Natural killer cell (primary cell): ENCODE measurements around the gene EXO5. TPM values are rescaled to one million over a fixed set of nuclear protein-coding genes. Genes with fewer than 3 reads are reported as not detected.

Source experiments
- ATAC-seq, 3 donors: fragments of 150-1000 bp in 2 of 3; fragments of 200-7000 bp in 1 of 3; cut with Tn5 transposase; 1 replicate in 1 of 3; 2 replicates in 2 of 3; pipeline ENCODE4 v1.10.0; 2021; ENCODE audit warnings: mild to moderate bottlenecking in 2 of 3, moderate library complexity in 2 of 3
- DNase-seq, 2 donors: peaks; one replicate each; pipeline versions ENCODE4 v3.0.0 to v3.0.0-alpha.2; 2013 to 2021; ENCODE audit warnings: mixed read lengths in 1 of 2
- H3K27ac ChIP-seq: one replicate; pipeline ENCODE4 v1.5.1; 2013; ENCODE audit warnings: mild to moderate bottlenecking, low read length
- H3K27me3 ChIP-seq: one replicate; pipeline ENCODE4 v1.6.1; 2013; ENCODE audit warnings: low read length; ENCODE audit not compliant: control insufficient read depth, insufficient read depth
- H3K36me3 ChIP-seq: one replicate; pipeline ENCODE4 v1.6.1; 2013; ENCODE audit warnings: low read length; ENCODE audit not compliant: control insufficient read depth, insufficient read depth
- H3K4me1 ChIP-seq: one replicate; pipeline ENCODE4 v1.6.1; 2013; ENCODE audit warnings: low read length; ENCODE audit not compliant: control insufficient read depth, insufficient read depth
- H3K4me3 ChIP-seq: one replicate; pipeline ENCODE4 v1.5.1; 2013; ENCODE audit warnings: low read length
- H3K9me3 ChIP-seq: one replicate; pipeline ENCODE4 v1.6.1; 2013; ENCODE audit warnings: low read length; ENCODE audit not compliant: control insufficient read depth, insufficient read depth
- H3K27ac Mint-ChIP-seq, 2 donors: one replicate each; pipeline ENCODE4 v1.8.0; 2022; ENCODE audit warnings: mild to moderate bottlenecking in 2 of 2, mixed read lengths in 2 of 2, moderate library complexity in 1 of 2
- H3K27me3 Mint-ChIP-seq, 2 donors: one replicate each; pipeline ENCODE4 v1.8.0; 2022; ENCODE audit warnings: low read depth in 2 of 2, mixed read lengths in 2 of 2
- H3K36me3 Mint-ChIP-seq: one replicate; pipeline ENCODE4 v1.8.0; 2022; ENCODE audit warnings: mixed read lengths
- H3K4me1 Mint-ChIP-seq, 2 donors: one replicate each; pipeline ENCODE4 v1.8.0; 2022; ENCODE audit warnings: mixed read lengths in 2 of 2
- H3K4me3 Mint-ChIP-seq: one replicate; pipeline ENCODE4 v1.8.0; 2022; ENCODE audit warnings: mild to moderate bottlenecking, moderate library complexity, mixed read lengths
- H3K9me3 Mint-ChIP-seq, 2 donors: one replicate each; pipeline ENCODE4 v1.8.0; 2022; ENCODE audit warnings: mixed read lengths in 2 of 2
- WGBS: methylation state at CpG from one replicate; pipeline ENCODE4 v1.1.7; 2013; ENCODE audit warnings: missing lambda C conversion rate; ENCODE audit not compliant: insufficient coverage; 5-methylcytosine and 5-hydroxymethylcytosine counted together
- intact Hi-C: fragments of 100-400 bp; cut with micrococcal nuclease; formaldehyde crosslinking; loops from one replicate; pipeline ENCODE4 v1.14.2; 2022
- total RNA-seq, 4 donors: library from RNA; stranded (reverse); fragments of 120-200 nt in 1 of 4; gene quantifications; one replicate each; pipeline versions ENCODE4 v1.2.3 to v1.2.4, GENCODE V29; 2013 to 2022
- TF ChIP-seq, protein P1 (sequence below): fragments of 200-600 bp; IDR thresholded peaks from one replicate; pipeline ENCODE4 v1.8.0; 2022; ENCODE audit warnings: antibody characterized with exemption

EXO5 gene
- total RNA-seq, 3 donors from 2014 or later (not counting 1 experiment from before 2014, with no cell fraction given): 9.6 to 17.0 (median 10.1) TPM

DNA sequence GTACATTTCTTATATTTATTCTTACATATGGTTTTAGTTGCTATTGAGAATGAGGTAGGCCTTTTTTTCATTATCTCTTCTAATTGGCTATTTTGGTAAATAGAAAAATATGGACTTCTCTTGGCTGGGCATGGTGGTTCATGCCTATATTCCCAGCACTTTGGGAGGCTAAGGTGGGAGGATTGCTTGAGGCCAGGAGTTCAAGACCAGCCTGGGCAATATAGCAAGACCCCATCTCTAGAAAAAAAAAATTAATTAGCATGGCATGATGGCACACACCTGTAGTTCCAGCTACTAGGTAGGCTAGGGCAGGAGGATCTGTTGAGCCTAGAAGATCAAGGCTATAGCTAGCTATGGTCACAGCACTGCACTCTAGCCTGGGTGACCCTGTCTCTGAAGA, 26.0 kb downstream of the EXO5 start:
- no peak overlapping the region for H3K4me3 Mint-ChIP-seq
- peaks cover 8 to 16% of the 10 kb centered on the region in 2 donors for H3K27me3 Mint-ChIP-seq
- intact Hi-C loops: no loop called here
- H3K9me3 ChIP-seq: no peaks in the 10 kb centered on the region
- H3K36me3 ChIP-seq: peaks cover 2% of the 10 kb centered on the region
- H3K4me1 Mint-ChIP-seq: peaks cover 26% of the 10 kb centered on the region in 2 donors
- peaks cover 8% of the 10 kb centered on the region for H3K4me1 ChIP-seq
- DNase-seq (no peak), ATAC-seq (no peak)
- TF ChIP-seq, protein P1, sequence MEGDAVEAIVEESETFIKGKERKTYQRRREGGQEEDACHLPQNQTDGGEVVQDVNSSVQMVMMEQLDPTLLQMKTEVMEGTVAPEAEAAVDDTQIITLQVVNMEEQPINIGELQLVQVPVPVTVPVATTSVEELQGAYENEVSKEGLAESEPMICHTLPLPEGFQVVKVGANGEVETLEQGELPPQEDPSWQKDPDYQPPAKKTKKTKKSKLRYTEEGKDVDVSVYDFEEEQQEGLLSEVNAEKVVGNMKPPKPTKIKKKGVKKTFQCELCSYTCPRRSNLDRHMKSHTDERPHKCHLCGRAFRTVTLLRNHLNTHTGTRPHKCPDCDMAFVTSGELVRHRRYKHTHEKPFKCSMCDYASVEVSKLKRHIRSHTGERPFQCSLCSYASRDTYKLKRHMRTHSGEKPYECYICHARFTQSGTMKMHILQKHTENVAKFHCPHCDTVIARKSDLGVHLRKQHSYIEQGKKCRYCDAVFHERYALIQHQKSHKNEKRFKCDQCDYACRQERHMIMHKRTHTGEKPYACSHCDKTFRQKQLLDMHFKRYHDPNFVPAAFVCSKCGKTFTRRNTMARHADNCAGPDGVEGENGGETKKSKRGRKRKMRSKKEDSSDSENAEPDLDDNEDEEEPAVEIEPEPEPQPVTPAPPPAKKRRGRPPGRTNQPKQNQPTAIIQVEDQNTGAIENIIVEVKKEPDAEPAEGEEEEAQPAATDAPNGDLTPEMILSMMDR: no peak
- H3K36me3 Mint-ChIP-seq: peaks cover 8% of the 10 kb centered on the region
- no peak overlapping the region for H3K4me3 ChIP-seq
- H3K9me3 Mint-ChIP-seq: peaks cover 4 to 5% of the 10 kb centered on the region in 2 donors
- H3K27ac ChIP-seq: no peak overlapping the region
- H3K27ac Mint-ChIP-seq: no peak overlapping the region
- H3K27me3 ChIP-seq: peaks cover 2% of the 10 kb centered on the region

DNA sequence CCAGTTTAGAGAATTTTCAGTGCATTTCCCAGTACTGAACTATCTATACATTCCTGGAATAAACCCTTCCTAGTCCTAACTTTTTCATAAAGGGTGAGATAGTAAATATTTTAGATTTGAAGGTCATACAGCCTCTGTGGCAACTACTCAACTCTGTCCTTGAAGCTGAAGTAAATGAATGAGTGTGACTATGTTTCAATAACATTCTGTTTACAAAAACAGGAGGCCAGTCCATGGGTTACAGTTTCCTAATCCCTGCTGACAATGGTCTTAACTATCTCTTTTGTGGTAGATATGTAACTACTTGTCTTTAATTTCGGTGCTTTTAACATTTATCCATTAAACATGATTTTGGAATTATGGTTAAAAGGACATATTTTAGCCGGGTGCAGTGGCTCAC, 27.2 kb downstream of the EXO5 start:
- WGBS: 100% methylated on average over 1 of the region's 2 CpGs
- peaks cover 5 to 7% of the 10 kb centered on the region in 2 donors for H3K27me3 Mint-ChIP-seq
- H3K4me3 ChIP-seq: no peak overlapping the region
- H3K36me3 Mint-ChIP-seq: peaks cover 8% of the 10 kb centered on the region
- TF ChIP-seq, protein P1: no peak
- H3K27ac ChIP-seq: no peak overlapping the region
- H3K27ac Mint-ChIP-seq: no peak overlapping the region
- H3K4me1 ChIP-seq: peaks cover 6% of the 10 kb centered on the region
- peaks cover 25% of the 10 kb centered on the region in 2 donors for H3K4me1 Mint-ChIP-seq
- ATAC-seq (no peak), DNase-seq (no peak)
- intact Hi-C loops: no loop called here
- peaks cover 2% of the 10 kb centered on the region for H3K36me3 ChIP-seq
- H3K9me3 ChIP-seq: no peaks in the 10 kb centered on the region
- H3K4me3 Mint-ChIP-seq: no peak overlapping the region
- H3K27me3 ChIP-seq: no peaks in the 10 kb centered on the region
- peaks cover 4 to 5% of the 10 kb centered on the region in 2 donors for H3K9me3 Mint-ChIP-seq

DNA sequence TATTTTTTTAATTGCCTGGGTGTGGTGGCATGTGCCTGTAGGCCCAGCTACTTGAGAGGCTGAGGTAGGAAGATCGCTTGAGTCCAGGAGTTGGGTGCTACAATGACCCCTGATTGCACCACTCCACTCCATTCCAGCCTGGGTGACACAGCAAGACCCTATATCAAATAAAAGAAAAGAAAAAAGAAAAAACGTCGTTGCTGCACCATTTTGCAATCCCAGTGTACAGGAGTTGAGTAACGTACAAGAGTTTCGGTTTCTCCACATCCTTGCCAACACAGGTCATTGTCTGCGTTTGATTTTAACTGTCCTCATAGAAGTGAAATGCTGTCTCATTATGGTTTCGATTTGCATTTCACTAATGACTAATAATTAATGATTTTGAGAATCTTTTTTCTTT, 30.8 kb downstream of the EXO5 start:
- intact Hi-C loops: no loop called here
- no peak overlapping the region for H3K4me3 ChIP-seq
- no peak overlapping the region for H3K27ac ChIP-seq
- TF ChIP-seq, protein P1: no peak
- H3K4me1 ChIP-seq: no peaks in the 10 kb centered on the region
- Mint-ChIP-seq H3K27ac (no peak overlapping the region), H3K27me3 (no peaks in the 10 kb centered on the region), H3K4me3 (no peak overlapping the region), H3K36me3 (peaks cover 7% of the 10 kb centered on the region), H3K9me3 (no peaks in the 10 kb centered on the region), H3K4me1 (peaks cover 0 to 3% of the 10 kb centered on the region in 2 donors)
- H3K9me3 ChIP-seq: no peaks in the 10 kb centered on the region
- no peak for ATAC-seq
- no peaks in the 10 kb centered on the region for H3K27me3 ChIP-seq
- 62% methylated on average over 6 of the region's 7 CpGs for WGBS
- H3K36me3 ChIP-seq: peaks cover 21% of the 10 kb centered on the region
- no peak for DNase-seq

DNA sequence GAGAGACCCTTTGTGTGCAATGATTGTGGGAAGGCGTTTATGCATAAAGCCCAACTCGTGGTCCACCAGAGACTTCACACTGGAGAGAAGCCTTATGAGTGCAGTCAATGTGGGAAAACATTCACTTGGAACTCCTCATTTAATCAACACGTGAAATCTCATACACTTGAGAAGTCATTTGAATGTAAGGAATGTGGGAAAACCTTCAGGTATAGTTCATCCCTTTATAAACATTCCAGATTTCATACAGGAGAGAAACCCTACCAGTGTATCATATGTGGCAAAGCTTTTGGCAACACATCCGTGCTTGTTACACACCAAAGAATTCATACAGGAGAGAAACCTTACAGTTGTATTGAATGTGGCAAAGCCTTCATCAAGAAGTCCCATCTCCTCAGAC, 38.4 kb downstream of the EXO5 start:
- intact Hi-C loops: no loop called here
- DNase-seq (no peak), ATAC-seq (no peak)
- Mint-ChIP-seq H3K27me3 (no peaks in the 10 kb centered on the region), H3K36me3 (peaks cover 35% of the 10 kb centered on the region), H3K27ac (no peak overlapping the region), H3K4me1 (no peaks in the 10 kb centered on the region), H3K4me3 (no peak overlapping the region), H3K9me3 (peaks cover 3 to 10% of the 10 kb centered on the region in 2 donors)
- no peaks in the 10 kb centered on the region for H3K4me1 ChIP-seq
- H3K4me3 ChIP-seq: no peak overlapping the region
- H3K36me3 ChIP-seq: peaks cover 38% of the 10 kb centered on the region
- no peaks in the 10 kb centered on the region for H3K27me3 ChIP-seq
- WGBS: 97% methylated on average over 3 of the region's 4 CpGs
- H3K9me3 ChIP-seq: peaks cover 3% of the 10 kb centered on the region
- no peak overlapping the region for H3K27ac ChIP-seq
- TF ChIP-seq, protein P1: no peak
